HepG2 (cell line): Measurements from ENCODE around the gene FAM156A. TPM values are rescaled to one million over a fixed set of nuclear protein-coding genes. Genes with fewer than 3 reads are reported as not detected.

ENCODE experiments used
- ATAC-seq: fragments of 200-7000 bp; cut with Tn5 transposase; 3 replicates; pipeline ENCODE4 v1.9.1; 2020; ENCODE audit warnings: mild to moderate bottlenecking, moderate library complexity
- BruUV-seq: library from RNA; stranded (reverse); fragments of 400-500 nt; replicated peaks from 2 replicates; lab custom pipeline; 2021; lab: Mats Ljungman, UMichigan
- CTCF ChIA-PET: fragments of 300-600 bp; formaldehyde crosslinking; extraction: SDS; loops from one replicate; lab custom pipeline; 2021; ENCODE audit warnings: low total read pairs, inconsistent platforms, low intra/inter-chr PET ratio; lab: Yijun Ruan, JAX
- POLR2A ChIA-PET: fragments of 350-600 bp; sonication (Branson Sonifier 250); formaldehyde crosslinking; loops from one replicate; lab custom pipeline; 2020; ENCODE audit warnings: antibody characterized with exemption, inconsistent platforms; lab: Yijun Ruan, JAX
- DNase-seq: peaks from one replicate; pipeline ENCODE4 v3.0.0-alpha.2; 2015; ENCODE audit warnings: low spot score
- FAIRE-seq: peaks from 3 replicates; lab custom pipeline; 2011; peaks lifted over from hg19 to GRCh38; lab: Jason Lieb, UNC
- H2AFZ ChIP-seq: one replicate; pipeline ENCODE4 v1.6.1; 2011; ENCODE audit warnings: low read length, inconsistent platforms
- H3K27ac ChIP-seq: fragments of 300-600 bp; 3 replicates; pipeline ENCODE4 v1.8.0; 2011; ENCODE audit warnings: mixed run types, mild to moderate bottlenecking, mixed read lengths, low read length, inconsistent platforms; ENCODE audit not compliant: insufficient read depth; ENCODE audit errors: extremely low read length
- H3K27me3 ChIP-seq, 2 experiments: fragments of 200-600 bp in 1 of 2; 2 replicates in 1 of 2; 3 replicates in 1 of 2; pipeline versions ENCODE4 v1.6.0 to v1.8.0; 2011; ENCODE audit warnings: low read length in 2 of 2, mild to moderate bottlenecking in 2 of 2, moderate library complexity in 2 of 2, inconsistent platforms in 1 of 2; ENCODE audit not compliant: insufficient read depth in 2 of 2, control insufficient read depth in 1 of 2
- H3K36me3 ChIP-seq, 2 experiments: fragments of 200-600 bp in 1 of 2; replicated peaks in 1 of 2; 2 replicates in 1 of 2; 3 replicates in 1 of 2; pipeline versions ENCODE4 v1.5.1 to v1.8.0; 2011; ENCODE audit warnings: low read length in 2 of 2, inconsistent platforms in 1 of 2; ENCODE audit not compliant: insufficient read depth in 2 of 2, control insufficient read depth in 1 of 2
- H3K4me1 ChIP-seq: 2 replicates; pipeline ENCODE4 v1.5.1; 2012; ENCODE audit warnings: low read length, inconsistent platforms; ENCODE audit not compliant: insufficient read depth
- H3K4me2 ChIP-seq: 2 replicates; pipeline ENCODE4 v1.6.0; 2011; ENCODE audit warnings: low read depth, low read length, inconsistent platforms
- H3K4me3 ChIP-seq, 3 experiments: fragments of 200-600 bp in 1 of 3; sonication (generic), shearing (Covaris generic) in 1 of 3; replicated peaks in 1 of 3; 2 replicates each; pipeline ENCODE4 v1.5.1; 2011 to 2016; ENCODE audit warnings: low read length in 3 of 3, inconsistent platforms in 2 of 3, low read depth in 2 of 3, mild to moderate bottlenecking in 2 of 3, control low read depth in 1 of 3, mixed read lengths in 1 of 3; ENCODE audit not compliant: insufficient read depth in 1 of 3
- H3K79me2 ChIP-seq: one replicate; pipeline ENCODE4 v1.6.1; 2011; ENCODE audit warnings: low read length, inconsistent platforms; ENCODE audit not compliant: insufficient read depth
- H3K9ac ChIP-seq: 2 replicates; pipeline ENCODE4 v1.6.0; 2011; ENCODE audit warnings: mild to moderate bottlenecking, low read depth, low read length, inconsistent platforms; ENCODE audit not compliant: insufficient read depth
- H3K9me3 ChIP-seq: 2 replicates; pipeline ENCODE4 v1.5.1; 2012; ENCODE audit warnings: mild to moderate bottlenecking, low read length
- H4K20me1 ChIP-seq: 2 replicates; pipeline ENCODE4 v1.6.0; 2011; ENCODE audit warnings: inconsistent platforms, mild to moderate bottlenecking, low read length, moderate library complexity; ENCODE audit not compliant: insufficient read depth
- ATF7 ChIP-seq, 2 experiments: fragments of 450-650 bp in 1 of 2; sonication (generic) in 1 of 2; formaldehyde crosslinking in 1 of 2; IDR thresholded peaks; 2 replicates each; pipeline versions ENCODE4 v1.4.0 to v1.6.1; 2016 to 2020; ENCODE audit warnings: antibody characterized with exemption in 1 of 2, mild to moderate bottlenecking in 1 of 2, missing genetic modification reagents in 1 of 2
- DNMT1 ChIP-seq: sonication (generic); formaldehyde crosslinking; IDR thresholded peaks from 2 replicates; pipeline ENCODE4 v1.5.1; 2020; ENCODE audit warnings: mild to moderate bottlenecking, missing genetic modification reagents
- FLYWCH1 ChIP-seq: sonication (generic); formaldehyde crosslinking; IDR thresholded peaks from 2 replicates; pipeline ENCODE4 v1.8.1; 2023; ENCODE audit warnings: mild to moderate bottlenecking, missing genetic modification reagents
- KDM3A ChIP-seq: IDR thresholded peaks from 2 replicates; pipeline ENCODE4 v1.6.1; 2018; ENCODE audit warnings: low read depth, missing compliant biosample characterization
- KIAA2018 ChIP-seq: sonication (generic); formaldehyde crosslinking; IDR thresholded peaks from 2 replicates; pipeline ENCODE4 v1.5.0; 2020; ENCODE audit warnings: mild to moderate bottlenecking, missing genetic modification reagents, borderline replicate concordance
- KLF16 ChIP-seq, 2 experiments: sonication (generic) in 1 of 2; formaldehyde crosslinking in 1 of 2; IDR thresholded peaks; 2 replicates each; pipeline versions ENCODE4 v1.6.1 to v1.8.0; 2016 to 2023; ENCODE audit warnings: missing genetic modification reagents in 2 of 2, missing compliant biosample characterization in 1 of 2
- KMT2B ChIP-seq: IDR thresholded peaks from 2 replicates; pipeline ENCODE4 v1.6.1; 2016; ENCODE audit warnings: missing genetic modification reagents, missing compliant biosample characterization
- NPAS2 ChIP-seq: sonication (generic); formaldehyde crosslinking; IDR thresholded peaks from 2 replicates; pipeline ENCODE4 v1.8.0; 2022; ENCODE audit warnings: mild to moderate bottlenecking, missing genetic modification reagents, borderline replicate concordance
- NR0B2 ChIP-seq: sonication (generic); formaldehyde crosslinking; IDR thresholded peaks from 2 replicates; pipeline ENCODE4 v1.4.0; 2020; ENCODE audit warnings: mild to moderate bottlenecking, missing genetic modification reagents
- ZNF292 ChIP-seq: sonication (generic); formaldehyde crosslinking; IDR thresholded peaks from 2 replicates; pipeline ENCODE4 v1.8.1; 2022; ENCODE audit warnings: mild to moderate bottlenecking, low read depth, missing genetic modification reagents, borderline replicate concordance
- ZNF503 ChIP-seq: sonication (generic); formaldehyde crosslinking; IDR thresholded peaks from 2 replicates; pipeline ENCODE4 v1.4.0; 2020; ENCODE audit warnings: missing genetic modification reagents
- WGBS: methylation state at CpG from one replicate; pipeline ENCODE4 v1.1.6; 2017; ENCODE audit warnings: low lambda C conversion rate; 5-methylcytosine and 5-hydroxymethylcytosine counted together
- in situ Hi-C: cut with HindIII; loops from 2 replicates; pipeline ENCODE4 v1.10.0; 2017; ENCODE audit warnings: low pct_unique_long_range_greater_than_20kb; ENCODE audit not compliant: extremely low pct_ligation_motif_present
- intact Hi-C: fragments of 100-400 bp; cut with micrococcal nuclease; formaldehyde crosslinking; loops from one replicate; pipeline ENCODE4 v1.10.0; 2022; ENCODE audit not compliant: unreplicated experiment
- polyA plus RNA-seq, 8 experiments: library from polyadenylated mRNA; depleted of rRNA in 3 of 8; stranded (reverse) in 7 of 8; unstranded in 1 of 8; fragments of >200 nt; fragmentation: Illumina TruSeq in 4 of 8; extraction: Trizol in 4 of 8; gene quantifications; 2 replicates each; pipeline versions ENCODE4 v1.2.1 to v1.2.3, GENCODE V29; 2011 to 2016; ENCODE audit warnings: low read depth in 4 of 8, missing spikeins in 1 of 8, mixed read lengths in 1 of 8; ENCODE audit not compliant: insufficient read depth in 1 of 8
- total RNA-seq, 5 experiments: library from RNA; depleted of rRNA; stranded (reverse); fragments of >200 nt; fragmentation: Illumina TruSeq; extraction: Trizol; gene quantifications; 2 replicates each; pipeline ENCODE4 v1.2.3, GENCODE V29; 2016; ENCODE audit warnings: low read depth in 1 of 5

Gene FAM156A
- total and polyA plus RNA-seq, 2 of the 13 experiments (the other 11 are each of a cell fraction or from before 2014, with no cell fraction given): 15.4 to 53.8 TPM

- ATAC-seq (peak; percentile 98), FAIRE-seq (peak; percentile 96), DNase-seq (peak; percentile 90)
- H2AFZ ChIP-seq: peak overlapping the region; percentile 94
- ChIA-PET POLR2A (interaction anchor here (1.1 to 2.3 kb wide), 4 partner anchors 15 to 86 kb away, joined by 7 to 13 read pairs (median 10); partner anchors contain the start of gene TSPYL2), CTCF (no interaction called here)
- peaks cover 21% of the 10 kb centered on the region for H3K79me2 ChIP-seq
- in situ Hi-C loops (no loop called here), intact Hi-C loops (no loop called here)
- H3K4me2 ChIP-seq: peak overlapping the region; percentile 75
- peak overlapping the region; percentile 87 for H3K27ac ChIP-seq
- H3K4me1 ChIP-seq: peaks cover 9% of the 10 kb centered on the region; the same call in 1 of the 2 replicates
- H3K4me3 ChIP-seq: peak overlapping the region; percentile 77 to 86 (median 79)
- no TSS peak for BruUV-seq
- peak overlapping the region; percentile 90 for H3K9ac ChIP-seq
- peaks cover 1 to 4% of the 10 kb centered on the region in 2 experiments; a peak in 2 of 5 replicates for H3K27me3 ChIP-seq
- H3K36me3 ChIP-seq: no peaks in the 10 kb centered on the region
- no peaks in the 10 kb centered on the region for H3K9me3 ChIP-seq
- no peaks in the 10 kb centered on the region for H4K20me1 ChIP-seq
- 0% methylated on average over 1 of the region's 46 CpGs for WGBS
- no peak for TF ChIP-seq ZNF292 (CRISPR knock-in tag)
- TF ChIP-seq FLYWCH1: no peak
- no peak for TF ChIP-seq KIAA2018 (CRISPR knock-in tag)
- no peak for TF ChIP-seq KDM3A
- no peak for TF ChIP-seq DNMT1 (CRISPR knock-in tag)
- peak; percentile 69; the same call in 1 of the 2 replicates for TF ChIP-seq KMT2B (CRISPR knock-in tag)
- peak; percentile 69 for TF ChIP-seq ATF7 (IDR thresholded peaks at IDR 0.05)
- TF ChIP-seq ATF7 (CRISPR knock-in tag; IDR thresholded peaks at IDR 0.05): no peak
- TF ChIP-seq ZNF503 (CRISPR knock-in tag): no peak
- TF ChIP-seq NR0B2 (CRISPR knock-in tag): no peak
- no peak for TF ChIP-seq NPAS2
- TF ChIP-seq KLF16 (CRISPR knock-in tag; IDR thresholded peaks at IDR 0.05): no peak
Measured at GRCh38 chrX:52995135-52995986, 37.0 kb upstream of the FAM156A start.
